Vagina (tissue), 2 donors: ENCODE measurements around the gene NEUROD2.

Experiments used
- CTCF ChIP-seq, 3 experiments: fragments of 450-650 bp in 2 of 3; fragments of 200-600 bp in 1 of 3; sonication (generic) in 1 of 3; IDR thresholded peaks; one replicate each; pipeline ENCODE4 v1.5.1; 2017 to 2019; ENCODE audit warnings: antibody characterized with exemption in 3 of 3, mild to moderate bottlenecking in 2 of 3, moderate library complexity in 2 of 3
- POLR2A ChIP-seq, 2 donors: fragments of 450-650 bp; IDR thresholded peaks; one replicate each; pipeline ENCODE4 v1.6.1; 2017; ENCODE audit warnings: antibody characterized with exemption in 2 of 2, mild to moderate bottlenecking in 2 of 2, moderate library complexity in 2 of 2
- POLR2AphosphoS5 ChIP-seq, 2 donors: sonication (generic); formaldehyde crosslinking; IDR thresholded peaks; one replicate each; pipeline ENCODE4 v1.9.0; 2017; ENCODE audit warnings: antibody characterized with exemption in 2 of 2, mild to moderate bottlenecking in 2 of 2, low read depth in 1 of 2; ENCODE audit not compliant: insufficient read depth in 1 of 2

GRCh38 chr17:39576187-39576586, 31.5 kb downstream of the NEUROD2 start:
- TF ChIP-seq POLR2A (IDR thresholded peaks at IDR 0.05) (no peak), CTCF (IDR thresholded peaks at IDR 0.05) (no peak), POLR2AphosphoS5 (IDR thresholded peaks at IDR 0.05; ENCODE audit: insufficient read depth in 1 of 2, low read depth in 1 of 2) (no peak)
